Heart left ventricle (tissue), 13 donors: Measurements from ENCODE around the gene GPATCH11.

Experiments
- POLR2A ChIP-seq, 2 donors: fragments of 450-650 bp; IDR thresholded peaks; one replicate each; pipeline ENCODE4 v1.6.1; 2017; ENCODE audit warnings: antibody characterized with exemption in 2 of 2, mild to moderate bottlenecking in 2 of 2, moderate library complexity in 2 of 2
- TF ChIP-seq, protein P1 (sequence below), 12 donors: fragments of 200-600 bp; sonication (generic) in 4 of 12; IDR thresholded peaks; one replicate each; pipeline versions ENCODE4 v1.5.0 to v1.8.0; 2018 to 2022; ENCODE audit warnings: antibody characterized with exemption in 12 of 12, mild to moderate bottlenecking in 5 of 12
- donor health status: ischemic (EF 13 %, LVEDD 7.1; RV severe dilation, severe dysfunction).
- donor health status: DM: no; HTN: yes; CAD: no.
- donor health status: DM: no; HTN: no; CAD: no.
- donor health status: ischemic (EF 25% LVEDD 6.9; RV normal size, moderate dysfunction).
- donor health status: ischemic (EF 25% LVEDD 5.7; RV mildly dilated, moderate dysfunction).
- donor health status: ischemic (EF 35%, LVEDD 5.7; RV mildly dilated, moderate dysfunction).
- donor health status: nonischemic (EF 11% LVEDD 7.7; RV severe dilation, severe dysfunction).
- donor health status: DM: yes; HTN: yes; CAD: no.
- donor health status: PGD.
- donor health status: ischemic (EF 29% LVEDD 5.4; RV normal size, mild dysfunction).
- donor health status: nonischemic (EF 23%, LVEDD 6.1; RV moderate dilation, normal function).

DNA sequence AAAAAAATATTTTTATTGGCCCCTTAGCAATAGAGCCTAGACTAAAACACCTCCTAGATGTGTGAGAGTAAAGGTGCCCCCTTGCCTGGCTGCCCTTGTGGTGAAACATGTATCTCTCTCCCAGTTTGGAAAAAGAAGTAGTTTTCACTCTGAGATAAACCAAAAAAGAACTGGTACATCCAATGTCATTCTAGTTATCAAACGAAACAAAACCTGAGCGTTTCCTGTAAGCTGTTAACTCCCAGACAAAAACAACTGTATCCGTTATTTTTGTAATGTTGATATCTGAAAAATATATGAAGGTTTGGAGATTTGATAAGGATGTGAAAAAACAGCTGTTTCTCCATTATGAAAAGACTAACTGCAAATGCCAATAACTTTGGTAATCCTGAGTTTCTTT lies 24.5 kb upstream of the GPATCH11 start:
- TF ChIP-seq, protein P1, sequence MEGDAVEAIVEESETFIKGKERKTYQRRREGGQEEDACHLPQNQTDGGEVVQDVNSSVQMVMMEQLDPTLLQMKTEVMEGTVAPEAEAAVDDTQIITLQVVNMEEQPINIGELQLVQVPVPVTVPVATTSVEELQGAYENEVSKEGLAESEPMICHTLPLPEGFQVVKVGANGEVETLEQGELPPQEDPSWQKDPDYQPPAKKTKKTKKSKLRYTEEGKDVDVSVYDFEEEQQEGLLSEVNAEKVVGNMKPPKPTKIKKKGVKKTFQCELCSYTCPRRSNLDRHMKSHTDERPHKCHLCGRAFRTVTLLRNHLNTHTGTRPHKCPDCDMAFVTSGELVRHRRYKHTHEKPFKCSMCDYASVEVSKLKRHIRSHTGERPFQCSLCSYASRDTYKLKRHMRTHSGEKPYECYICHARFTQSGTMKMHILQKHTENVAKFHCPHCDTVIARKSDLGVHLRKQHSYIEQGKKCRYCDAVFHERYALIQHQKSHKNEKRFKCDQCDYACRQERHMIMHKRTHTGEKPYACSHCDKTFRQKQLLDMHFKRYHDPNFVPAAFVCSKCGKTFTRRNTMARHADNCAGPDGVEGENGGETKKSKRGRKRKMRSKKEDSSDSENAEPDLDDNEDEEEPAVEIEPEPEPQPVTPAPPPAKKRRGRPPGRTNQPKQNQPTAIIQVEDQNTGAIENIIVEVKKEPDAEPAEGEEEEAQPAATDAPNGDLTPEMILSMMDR (IDR thresholded peaks at IDR 0.05): no peak
- no peak for TF ChIP-seq POLR2A (IDR thresholded peaks at IDR 0.05)
